ENCODE measurements around the gene MAPK4. TPM values are rescaled to one million over a fixed set of nuclear protein-coding genes. Genes with fewer than 3 reads are reported as not detected.
"Not testable (repeated sequence)": the region's sequence is repeated elsewhere in the genome, so short reads cannot be mapped to it uniquely, and the experiment has no call there.

MAPK4 gene
- total RNA-seq, 2 donors from 2014 or later, result 2.0 to 3.8 TPM

DNA sequence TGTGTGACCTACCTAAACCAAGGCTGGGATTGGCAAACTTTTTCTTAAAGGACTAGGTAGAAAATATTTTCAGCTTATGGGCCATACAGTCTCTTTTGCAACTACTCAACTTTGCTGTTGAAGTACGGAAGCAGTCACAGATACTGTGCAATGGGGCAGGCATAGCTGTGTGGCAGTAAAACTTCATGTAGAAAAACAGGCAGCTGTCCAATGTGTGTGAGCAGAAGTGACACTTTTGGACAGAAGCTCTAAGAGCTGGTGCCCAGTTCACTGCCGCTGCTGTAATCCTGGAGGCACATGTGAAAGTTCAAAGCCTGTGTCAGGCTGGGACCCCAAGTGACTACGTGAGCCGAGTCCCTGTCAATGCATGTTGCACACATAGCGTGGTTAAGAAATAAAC lies 46.7 kb downstream of the MAPK4 start:
- no peak for DNase-seq
- H3K9ac ChIP-seq (ENCODE audit: extremely low read depth, low read length, poor library complexity, severe bottlenecking), result no peak overlapping the region
- Mint-ChIP-seq H3K27ac (no peak overlapping the region), H3K4me3 (no peak overlapping the region), H3K27me3 (ENCODE audit: insufficient read depth) (peaks cover 1% of the 10 kb centered on the region), H3K9me3 (peaks cover 7% of the 10 kb centered on the region), H3K36me3 (ENCODE audit: low read depth) (no peaks in the 10 kb centered on the region), H3K4me1 (peaks cover 10% of the 10 kb centered on the region)
- H3K36me3 ChIP-seq (ENCODE audit: control insufficient read depth, insufficient read depth, low read length), result no peaks in the 10 kb centered on the region
- no peak overlapping the region for H3K4me3 ChIP-seq (ENCODE audit: low read length)
- H3K9me3 ChIP-seq (ENCODE audit: control insufficient read depth, low read length), result no peaks in the 10 kb centered on the region
- WGBS, 2 experiments (ENCODE audit: insufficient coverage in 1 of 2, insufficient read length in 1 of 2), result 88 to 94% methylated on average over 5 of the region's 5 CpGs
- peaks cover 9% of the 10 kb centered on the region for H3K4me1 ChIP-seq (ENCODE audit: control insufficient read depth, insufficient read depth, low read length)
- no peak overlapping the region for H3K27ac ChIP-seq (ENCODE audit: low read depth, low read length)
- H3K27me3 ChIP-seq (ENCODE audit: control insufficient read depth, insufficient read depth, low read length, poor library complexity, severe bottlenecking), result no peaks in the 10 kb centered on the region
- no peak for TF ChIP-seq CTCF (conservative IDR thresholded peaks at IDR 0.05)

DNA sequence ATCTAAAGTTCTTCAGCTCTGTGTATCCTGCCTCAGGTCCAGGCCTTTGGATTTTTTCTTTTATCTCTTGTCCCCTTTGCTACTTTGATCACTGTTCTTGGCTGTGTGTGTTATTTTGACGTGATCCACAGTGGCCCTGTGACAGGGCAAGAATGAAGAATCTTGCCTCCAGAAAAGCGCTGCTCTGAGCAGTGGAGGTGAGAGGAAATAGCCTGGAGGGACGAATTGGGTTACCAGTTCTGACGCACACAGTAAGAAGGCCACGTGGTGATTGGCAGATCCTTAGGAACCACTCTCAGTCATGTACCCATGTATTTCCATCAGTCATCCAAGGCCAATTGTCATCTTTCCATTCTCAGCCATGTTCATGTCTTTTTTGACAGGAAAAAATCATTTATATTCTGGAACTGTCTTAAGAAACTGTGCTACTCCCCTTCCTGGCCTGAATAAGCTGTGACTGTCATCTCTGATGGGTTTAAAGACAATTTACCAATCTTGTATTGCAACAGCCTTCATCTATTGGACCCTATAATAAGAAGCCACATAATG lies 47.6 kb downstream of the MAPK4 start:
- no peak for TF ChIP-seq CTCF (conservative IDR thresholded peaks at IDR 0.05)
- Histone ChIP-seq H3K36me3 (ENCODE audit: control insufficient read depth, insufficient read depth, low read length) (no peaks in the 10 kb centered on the region), H3K27ac (ENCODE audit: low read depth, low read length) (no peak overlapping the region), H3K9ac (ENCODE audit: extremely low read depth, low read length, poor library complexity, severe bottlenecking) (no peak overlapping the region), H3K4me1 (ENCODE audit: control insufficient read depth, insufficient read depth, low read length) (peaks cover 11% of the 10 kb centered on the region), H3K4me3 (ENCODE audit: low read length) (no peak overlapping the region), H3K27me3 (ENCODE audit: control insufficient read depth, insufficient read depth, low read length, poor library complexity, severe bottlenecking) (no peaks in the 10 kb centered on the region), H3K9me3 (ENCODE audit: control insufficient read depth, low read length) (no peaks in the 10 kb centered on the region)
- H3K36me3 Mint-ChIP-seq (ENCODE audit: low read depth), result no peaks in the 10 kb centered on the region
- WGBS, 2 experiments (ENCODE audit: insufficient coverage in 1 of 2, insufficient read length in 1 of 2), result 88 to 90% methylated on average over 3 to 5 of the region's 5 CpGs
- no peak overlapping the region for H3K27ac Mint-ChIP-seq
- no peak for DNase-seq
- peaks cover 12% of the 10 kb centered on the region for H3K4me1 Mint-ChIP-seq
- H3K27me3 Mint-ChIP-seq (ENCODE audit: insufficient read depth), result no peaks in the 10 kb centered on the region
- H3K9me3 Mint-ChIP-seq, result peaks cover 10% of the 10 kb centered on the region
- no peak overlapping the region for H3K4me3 Mint-ChIP-seq

GRCh38 chr18:50609171-50609570 lies 49.3 kb downstream of the MAPK4 start:
- H3K27ac ChIP-seq (ENCODE audit: low read depth, low read length); H3K27ac Mint-ChIP-seq; H3K36me3 ChIP-seq (ENCODE audit: control insufficient read depth, insufficient read depth, low read length); H3K4me3 Mint-ChIP-seq; DNase-seq; H3K27me3 Mint-ChIP-seq (ENCODE audit: insufficient read depth); H3K36me3 Mint-ChIP-seq (ENCODE audit: low read depth); H3K27me3 ChIP-seq (ENCODE audit: control insufficient read depth, insufficient read depth, low read length, poor library complexity, severe bottlenecking); H3K9ac ChIP-seq (ENCODE audit: extremely low read depth, low read length, poor library complexity, severe bottlenecking): not testable (repeated sequence)
- Mint-ChIP-seq H3K9me3 (peaks cover 20% of the 10 kb centered on the region), H3K4me1 (peaks cover 12% of the 10 kb centered on the region)
- Histone ChIP-seq H3K9me3 (ENCODE audit: control insufficient read depth, low read length) (peaks cover 10% of the 10 kb centered on the region), H3K4me3 (ENCODE audit: low read length) (peak overlapping the region; percentile 15), H3K4me1 (ENCODE audit: control insufficient read depth, insufficient read depth, low read length) (peaks cover 11% of the 10 kb centered on the region)
- WGBS, 2 experiments (ENCODE audit: insufficient coverage in 1 of 2, insufficient read length in 1 of 2), result 80 to 96% methylated on average over 2 to 26 of the region's 26 CpGs

DNA sequence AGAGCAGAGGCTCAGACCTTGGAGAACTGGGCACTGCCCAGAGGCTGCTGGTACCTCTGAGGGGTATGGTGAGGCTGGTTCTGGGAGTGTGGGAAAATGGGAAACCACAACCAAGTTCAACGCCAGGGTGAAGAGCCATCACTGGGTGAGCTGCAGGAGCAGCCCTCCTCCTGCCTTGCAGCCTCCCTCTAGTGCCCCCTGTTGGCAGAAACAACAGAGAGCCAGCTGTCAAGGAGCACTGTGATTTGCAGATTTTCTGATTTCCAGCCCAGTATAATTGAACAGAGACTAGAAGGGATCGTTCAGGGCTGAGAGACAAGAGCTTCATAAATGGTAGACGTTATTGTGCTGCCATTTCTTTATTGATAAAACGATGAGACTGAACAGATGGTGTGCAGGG lies 50.5 kb downstream of the MAPK4 start:
- Histone ChIP-seq H3K27ac (ENCODE audit: low read depth, low read length) (no peak overlapping the region), H3K4me1 (ENCODE audit: control insufficient read depth, insufficient read depth, low read length) (peaks cover 11% of the 10 kb centered on the region), H3K9ac (ENCODE audit: extremely low read depth, low read length, poor library complexity, severe bottlenecking) (no peak overlapping the region), H3K9me3 (ENCODE audit: control insufficient read depth, low read length) (peaks cover 10% of the 10 kb centered on the region), H3K36me3 (ENCODE audit: control insufficient read depth, insufficient read depth, low read length) (no peaks in the 10 kb centered on the region), H3K27me3 (ENCODE audit: control insufficient read depth, insufficient read depth, low read length, poor library complexity, severe bottlenecking) (no peaks in the 10 kb centered on the region), H3K4me3 (ENCODE audit: low read length) (no peak overlapping the region)
- H3K4me3 Mint-ChIP-seq, result no peak overlapping the region
- TF ChIP-seq CTCF (conservative IDR thresholded peaks at IDR 0.05), result peak; percentile 63
- peak; percentile 68 for DNase-seq
- H3K27ac Mint-ChIP-seq, result no peak overlapping the region
- no peaks in the 10 kb centered on the region for H3K36me3 Mint-ChIP-seq (ENCODE audit: low read depth)
- peaks cover 12% of the 10 kb centered on the region for H3K4me1 Mint-ChIP-seq
- H3K27me3 Mint-ChIP-seq (ENCODE audit: insufficient read depth), result peaks cover 3% of the 10 kb centered on the region
- H3K9me3 Mint-ChIP-seq, result peaks cover 20% of the 10 kb centered on the region
- WGBS, 2 experiments (ENCODE audit: insufficient coverage in 1 of 2, insufficient read length in 1 of 2), result 91 to 92% methylated on average over 3 to 4 of the region's 4 CpGs

All from endodermal cell (in vitro differentiated cells).